Adrenal gland (tissue), 12 donors: ENCODE results near the gene GSKIP. TPM values are rescaled to one million over a fixed set of nuclear protein-coding genes. Genes with fewer than 3 reads are reported as not detected.

Source experiments
- DNase-seq, 7 donors: peaks; one replicate each; pipeline ENCODE4 v3.0.0-alpha.2; 2019 to 2020
- H3K27ac ChIP-seq, 5 donors: fragments of 200-600 bp; sonication (generic) in 4 of 5; 1 replicate in 3 of 5; 2 replicates in 2 of 5; pipeline versions ENCODE4 v1.5.1 to v1.8.0; 2016 to 2020; ENCODE audit warnings: mild to moderate bottlenecking in 1 of 5
- H3K27me3 ChIP-seq: fragments of 200-600 bp; 2 replicates; pipeline ENCODE4 v1.8.0; 2021
- H3K36me3 ChIP-seq, 2 donors: fragments of 200-600 bp; replicated peaks in 1 of 2; 1 replicate in 1 of 2; 2 replicates in 1 of 2; pipeline versions ENCODE4 v1.5.1 to v1.8.0; 2018 to 2022
- H3K4me1 ChIP-seq, 2 donors: fragments of 200-600 bp; replicated peaks in 1 of 2; 1 replicate in 1 of 2; 2 replicates in 1 of 2; pipeline versions ENCODE4 v1.5.1 to v1.8.0; 2018 to 2021
- H3K4me3 ChIP-seq, 4 donors: fragments of 200-600 bp; sonication (generic) in 3 of 4; one replicate each; pipeline ENCODE4 v1.5.1; 2016 to 2018
- H3K9me3 ChIP-seq, 3 donors: fragments of 200-600 bp; sonication (generic) in 1 of 3; replicated peaks in 1 of 3; 1 replicate in 2 of 3; 2 replicates in 1 of 3; pipeline versions ENCODE4 v1.5.1 to v1.8.0; 2016 to 2021
- CTCF ChIP-seq, 6 experiments: fragments of 450-650 bp in 4 of 6; fragments of 200-600 bp in 2 of 6; sonication (generic) in 1 of 6; IDR thresholded peaks; 1 replicate in 5 of 6; 2 replicates in 1 of 6; pipeline versions ENCODE4 v1.5.1 to v1.8.0; 2016 to 2021; ENCODE audit warnings: antibody characterized with exemption in 6 of 6, mild to moderate bottlenecking in 2 of 6, moderate library complexity in 1 of 6
- POLR2A ChIP-seq, 2 donors: fragments of 450-650 bp; IDR thresholded peaks; one replicate each; pipeline ENCODE4 v1.6.1; 2017; ENCODE audit warnings: antibody characterized with exemption in 2 of 2, mild to moderate bottlenecking in 2 of 2, moderate library complexity in 1 of 2
- WGBS, 4 donors: extraction: QIAGEN DNeasy Blood & Tissue Kit in 2 of 4; methylation state at CpG; one replicate each; pipeline versions ENCODE4 v1.1.5 to v1.1.7; 2013 to 2017; 5-methylcytosine and 5-hydroxymethylcytosine counted together
- intact Hi-C, 2 donors: fragments of 100-400 bp; cut with DNase I; formaldehyde crosslinking; loops; one replicate each; pipeline versions ENCODE4 v1.14.1 to v1.15.0; 2022 to 2023
- polyA plus RNA-seq, 3 donors: library from polyadenylated mRNA; stranded (reverse); fragments of 200-250 nt in 2 of 3; fragments of 350-450 nt in 1 of 3; fragmentation: Illumina TruSeq in 1 of 3; extraction: RNeasy Lipid Tissue Mini Kit (QIAGEN cat#74804) in 1 of 3; gene quantifications; one replicate each; pipeline ENCODE4 v1.2.3, GENCODE V29; 2013 to 2014
- total RNA-seq, 9 donors: library from RNA; depleted of rRNA in 4 of 9; stranded (reverse); fragments of >200 nt in 4 of 9; fragments of 120-200 nt in 1 of 9; fragmentation: NEBNext Ultra II Directional in 1 of 9; extraction: Animal tissue kit (Norgen Biotek cat#: 25700) in 1 of 9; gene quantifications; one replicate each; pipeline versions ENCODE4 v1.1.0 to v1.2.4, GENCODE V29; 2013 to 2023
- donor health status: healthy with polysubstance abuse.
- donor health status: Bipolar disorder and iron deficiency.
- donor health status: DM: yes; HTN: yes; CAD: no.
- donor health status: DM: no; HTN: no; CAD: no.
- donor health status: DM: no; HTN: no; CAD: no.
- donor health status: DM: yes; HTN: yes; CAD: no.

The GSKIP gene
- total and polyA plus RNA-seq, 12 donors, result 3.7 to 59.1 (median 15.0) TPM

- WGBS, 4 donors, result 90 to 97% (median 95%) methylated on average over 2 of the region's 2 CpGs
- Histone ChIP-seq H3K4me3 (no peak overlapping the region), H3K27ac (no peak overlapping the region), H3K36me3 (no peaks in the 10 kb centered on the region), H3K9me3 (no peaks in the 10 kb centered on the region), H3K4me1 (no peaks in the 10 kb centered on the region), H3K27me3 (no peaks in the 10 kb centered on the region)
- TF ChIP-seq CTCF (IDR thresholded peaks at IDR 0.05) (no peak), POLR2A (IDR thresholded peaks at IDR 0.05) (no peak)
- intact Hi-C loops, result loop anchor here in 1 of 2 donors (10.0 kb wide), 1 partner anchor 312 kb away; no protein-coding TSS in a partner anchor
- DNase-seq, result no peak
These were observed 53.9 kb downstream of the GSKIP start for GRCh38 chr14:96417254-96417653.

- TF ChIP-seq CTCF (IDR thresholded peaks at IDR 0.05) (no peak), POLR2A (IDR thresholded peaks at IDR 0.05) (no peak)
- no peaks in the 10 kb centered on the region for H3K36me3 ChIP-seq
- 84 to 95% (median 93%) methylated on average over 2 to 4 of the region's 4 CpGs for WGBS, 4 donors
- no peak overlapping the region for H3K4me3 ChIP-seq
- intact Hi-C loops, result loop anchor here in 1 of 2 donors (10.0 kb wide), 1 partner anchor 313 kb away; no protein-coding TSS in a partner anchor
- no peak for DNase-seq
- H3K4me1 ChIP-seq, result no peaks in the 10 kb centered on the region
- H3K9me3 ChIP-seq, result no peaks in the 10 kb centered on the region
- H3K27ac ChIP-seq, result no peak overlapping the region
- H3K27me3 ChIP-seq, result no peaks in the 10 kb centered on the region
These were observed 54.7 kb downstream of the GSKIP start for GRCh38 chr14:96418075-96418474.

GRCh38 chr14:96421236-96421635, 57.9 kb downstream of the GSKIP start:
- DNase-seq, result peak; percentile 37 to 86 (median 67)
- Histone ChIP-seq H3K27ac (peak overlapping the region in 1 of 5 donors; percentile 11), H3K4me1 (peaks cover 0 to 4% of the 10 kb centered on the region in 2 donors), H3K4me3 (no peak overlapping the region), H3K27me3 (no peaks in the 10 kb centered on the region), H3K36me3 (no peaks in the 10 kb centered on the region), H3K9me3 (no peaks in the 10 kb centered on the region)
- intact Hi-C loops, result loop anchor here in 1 of 2 donors (5.0 kb wide), 1 partner anchor 319 kb away; no protein-coding TSS in a partner anchor
- no peak for TF ChIP-seq POLR2A (IDR thresholded peaks at IDR 0.05)
- no peak for TF ChIP-seq CTCF (IDR thresholded peaks at IDR 0.05)
- WGBS, 4 donors, result 35 to 43% (median 39%) methylated on average over 6 of the region's 6 CpGs

GRCh38 chr14:96422992-96423391, 59.7 kb downstream of the GSKIP start:
- 80 to 93% (median 87%) methylated on average over 5 of the region's 5 CpGs for WGBS, 4 donors
- DNase-seq, result no peak
- Histone ChIP-seq H3K4me3 (no peak overlapping the region), H3K27me3 (no peaks in the 10 kb centered on the region), H3K4me1 (peaks cover 0 to 4% of the 10 kb centered on the region in 2 donors), H3K27ac (peak overlapping the region in 1 of 5 donors; percentile 17), H3K36me3 (no peaks in the 10 kb centered on the region), H3K9me3 (no peaks in the 10 kb centered on the region)
- intact Hi-C loops, result loop anchor here in 1 of 2 donors (5.0 kb wide), 1 partner anchor 321 kb away; no protein-coding TSS in a partner anchor
- TF ChIP-seq CTCF (IDR thresholded peaks at IDR 0.05) (no peak), POLR2A (IDR thresholded peaks at IDR 0.05) (no peak)
